Mesenchymal stem cell (in vitro differentiated cells and primary cell): ENCODE measurements around the gene NNMT.
A peak's percentile ranks its signal among the peaks of the same experiment; 100 is the strongest.

Experiments used
- DNase-seq: peaks from one replicate; pipeline ENCODE4 v3.0.0-alpha.2; 2013
- H2AFZ ChIP-seq: one replicate; pipeline ENCODE4 v1.6.1; 2013; ENCODE audit warnings: low read depth, mild to moderate bottlenecking, control low read depth, inconsistent platforms, low read length, moderate library complexity
- H2AK5ac ChIP-seq: 2 replicates; pipeline ENCODE4 v1.6.1; 2013; ENCODE audit warnings: low read length, moderate library complexity, mild to moderate bottlenecking, inconsistent platforms; ENCODE audit not compliant: severe bottlenecking
- H2BK120ac ChIP-seq: one replicate; pipeline ENCODE4 v1.6.1; 2013; ENCODE audit warnings: low read depth, mild to moderate bottlenecking, inconsistent platforms, low read length, moderate library complexity
- H2BK12ac ChIP-seq, 2 experiments: one replicate each; pipeline ENCODE4 v1.6.1; 2013; ENCODE audit warnings: inconsistent platforms in 2 of 2, low read length in 2 of 2, mild to moderate bottlenecking in 2 of 2, moderate library complexity in 2 of 2, control low read depth in 1 of 2
- H2BK15ac ChIP-seq: one replicate; pipeline ENCODE4 v1.6.1; 2013; ENCODE audit warnings: mild to moderate bottlenecking, low read depth, inconsistent platforms; ENCODE audit not compliant: poor library complexity, severe bottlenecking
- H2BK5ac ChIP-seq: 2 replicates; pipeline ENCODE4 v1.6.1; 2013; ENCODE audit warnings: low read depth, mild to moderate bottlenecking, low read length, control low read depth, inconsistent platforms; ENCODE audit not compliant: poor library complexity, severe bottlenecking
- H3K14ac ChIP-seq, 2 experiments: one replicate each; pipeline ENCODE4 v1.6.1; 2013; ENCODE audit warnings: inconsistent platforms in 2 of 2, low read length in 2 of 2, control low read depth in 1 of 2, mild to moderate bottlenecking in 1 of 2, moderate library complexity in 1 of 2
- H3K18ac ChIP-seq, 2 experiments: one replicate each; pipeline ENCODE4 v1.6.1; 2013; ENCODE audit warnings: inconsistent platforms in 2 of 2, low read length in 2 of 2, control low read depth in 1 of 2, low read depth in 1 of 2, mild to moderate bottlenecking in 1 of 2
- H3K23ac ChIP-seq, 2 experiments: one replicate each; pipeline ENCODE4 v1.6.1; 2013; ENCODE audit warnings: inconsistent platforms in 2 of 2, low read length in 2 of 2, mild to moderate bottlenecking in 2 of 2, moderate library complexity in 2 of 2, control low read depth in 1 of 2
- H3K27ac ChIP-seq: 2 replicates; pipeline ENCODE4 v1.5.1; 2013; ENCODE audit warnings: mild to moderate bottlenecking, moderate library complexity, low read length, control low read depth, inconsistent platforms; ENCODE audit not compliant: poor library complexity, severe bottlenecking
- H3K27me3 ChIP-seq, 2 experiments: 2 replicates each; pipeline versions ENCODE4 v1.6.1 to v1.7.0; 2013; ENCODE audit warnings: low read length in 2 of 2, mild to moderate bottlenecking in 2 of 2, moderate library complexity in 2 of 2, control low read depth in 1 of 2, inconsistent platforms in 1 of 2; ENCODE audit not compliant: control insufficient read depth in 1 of 2, insufficient read depth in 1 of 2
- H3K36me3 ChIP-seq, 2 experiments: 2 replicates each; pipeline versions ENCODE4 v1.6.1 to v1.7.0; 2013; ENCODE audit warnings: low read length in 2 of 2, control low read depth in 1 of 2, inconsistent platforms in 1 of 2, low read depth in 1 of 2, mild to moderate bottlenecking in 1 of 2; ENCODE audit not compliant: insufficient read depth in 2 of 2, control insufficient read depth in 1 of 2
- H3K4ac ChIP-seq, 2 experiments: one replicate each; pipeline ENCODE4 v1.6.1; 2013; ENCODE audit warnings: inconsistent platforms in 2 of 2, low read length in 2 of 2, mild to moderate bottlenecking in 2 of 2, moderate library complexity in 2 of 2, control low read depth in 1 of 2, low read depth in 1 of 2
- H3K4me1 ChIP-seq: 2 replicates; pipeline ENCODE4 v1.6.1; 2013; ENCODE audit warnings: low read depth, low read length, control low read depth; ENCODE audit not compliant: control insufficient read depth, insufficient read depth
- H3K4me2 ChIP-seq: 2 replicates; pipeline ENCODE4 v1.6.1; 2013; ENCODE audit warnings: low read length, mild to moderate bottlenecking, inconsistent platforms; ENCODE audit not compliant: poor library complexity, severe bottlenecking
- H3K4me3 ChIP-seq, 2 experiments: 2 replicates each; pipeline versions ENCODE4 v1.5.1 to v1.7.0; 2013; ENCODE audit warnings: low read length in 2 of 2, mild to moderate bottlenecking in 2 of 2, control low read depth in 1 of 2, low read depth in 1 of 2; ENCODE audit not compliant: insufficient read depth in 1 of 2
- H3K79me1 ChIP-seq: replicated peaks from 2 replicates; pipeline ENCODE4 v1.6.1; 2013; ENCODE audit warnings: mild to moderate bottlenecking, control low read depth, low read length, inconsistent platforms; ENCODE audit not compliant: poor library complexity, severe bottlenecking
- H3K9ac ChIP-seq: 2 replicates; pipeline ENCODE4 v1.7.0; 2013; ENCODE audit warnings: mild to moderate bottlenecking, low read length, moderate library complexity
- H3K9me3 ChIP-seq: 2 replicates; pipeline ENCODE4 v1.7.0; 2013; ENCODE audit warnings: mild to moderate bottlenecking, low read length; ENCODE audit not compliant: control insufficient read depth
- H4K8ac ChIP-seq: one replicate; pipeline ENCODE4 v1.6.1; 2013; ENCODE audit warnings: inconsistent platforms, mild to moderate bottlenecking, low read length, moderate library complexity
- H4K91ac ChIP-seq: one replicate; pipeline ENCODE4 v1.6.1; 2013; ENCODE audit warnings: mild to moderate bottlenecking, low read length, inconsistent platforms
- WGBS: methylation state at CpG from one replicate; pipeline ENCODE4 v1.1.7; 2013; ENCODE audit warnings: mixed read lengths; 5-methylcytosine and 5-hydroxymethylcytosine counted together

Gene NNMT

DNA sequence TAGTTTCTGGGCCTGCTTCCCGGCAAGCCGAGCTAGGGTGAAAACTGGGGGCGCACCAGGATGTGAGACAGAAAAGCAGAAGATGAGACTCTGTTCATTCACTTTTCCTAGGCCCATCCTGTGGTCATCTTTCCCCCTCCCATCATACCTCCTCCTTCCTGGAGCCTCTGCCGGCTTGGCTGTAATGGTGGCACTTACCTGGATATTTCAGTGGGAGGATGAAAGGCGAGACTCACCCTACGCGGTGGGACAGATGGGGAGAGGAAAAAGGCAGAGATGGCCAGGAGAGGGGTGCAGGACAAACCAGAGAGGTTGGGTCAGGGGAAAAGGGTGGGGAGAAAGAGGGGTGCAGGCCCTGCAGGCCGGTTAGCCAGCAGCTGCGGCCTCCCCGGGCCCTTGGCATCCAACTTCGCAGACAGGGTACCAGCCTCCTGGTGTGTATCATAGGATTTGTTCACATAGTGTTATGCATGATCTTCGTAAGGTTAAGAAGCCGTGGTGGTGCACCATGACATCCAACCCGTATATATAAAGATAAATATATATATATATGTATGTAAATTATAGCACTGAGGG, 41.5 kb upstream of the NNMT start:
- Histone ChIP-seq H3K4me1 (peaks cover 5% of the 10 kb centered on the region), H2BK15ac (no peak overlapping the region), H4K8ac (no peak overlapping the region), H3K14ac (no peak overlapping the region), H3K27me3 (peaks cover 34 to 52% of the 10 kb centered on the region in 2 experiments), H2BK12ac (no peak overlapping the region), H3K18ac (no peak overlapping the region), H2AFZ (no peak overlapping the region), H3K9ac (no peak overlapping the region), H2BK5ac (no peak overlapping the region), H3K4me3 (no peak overlapping the region), H3K27ac (no peak overlapping the region), H3K4me2 (no peak overlapping the region), H3K9me3 (no peaks in the 10 kb centered on the region), H3K23ac (no peak overlapping the region), H3K36me3 (no peaks in the 10 kb centered on the region), H4K91ac (no peak overlapping the region), H3K79me1 (no peaks in the 10 kb centered on the region), H3K4ac (no peak overlapping the region), H2BK120ac (no peak overlapping the region), H2AK5ac (no peak overlapping the region)
- DNase-seq: no peak
- WGBS: 98% methylated on average over 9 of the region's 14 CpGs

DNA sequence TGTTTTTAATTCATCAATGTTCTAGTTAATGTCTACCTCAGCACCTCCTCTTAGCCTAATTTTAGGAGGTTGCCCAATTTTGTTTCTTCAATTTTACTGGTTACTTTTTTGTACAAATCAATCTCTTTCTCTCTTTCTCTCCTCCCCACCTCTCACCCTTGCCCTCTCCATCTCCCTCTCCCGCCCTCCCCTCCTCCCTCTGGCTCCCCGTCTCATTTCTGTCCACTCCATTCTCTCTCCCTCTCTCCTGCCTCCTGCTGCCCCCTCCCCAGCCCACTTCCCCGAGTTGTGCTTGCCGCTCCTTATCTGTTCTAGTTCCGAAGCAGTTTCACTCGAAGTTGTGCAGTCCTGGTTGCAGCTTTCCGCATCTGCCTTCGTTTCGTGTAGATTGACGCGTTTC, 40.9 kb upstream of the NNMT start:
- Histone ChIP-seq H3K79me1 (no peaks in the 10 kb centered on the region), H2BK120ac (no peak overlapping the region), H4K91ac (no peak overlapping the region), H2AK5ac (no peak overlapping the region), H2BK12ac (no peak overlapping the region), H3K18ac (no peak overlapping the region), H4K8ac (no peak overlapping the region), H3K27me3 (peaks cover 40 to 57% of the 10 kb centered on the region in 2 experiments), H3K4ac (no peak overlapping the region), H3K9ac (no peak overlapping the region), H3K27ac (no peak overlapping the region), H3K14ac (no peak overlapping the region), H2BK15ac (no peak overlapping the region), H3K4me1 (peaks cover 5% of the 10 kb centered on the region), H2AFZ (no peak overlapping the region), H3K36me3 (no peaks in the 10 kb centered on the region), H3K23ac (no peak overlapping the region), H3K4me2 (no peak overlapping the region), H3K9me3 (no peaks in the 10 kb centered on the region), H3K4me3 (no peak overlapping the region), H2BK5ac (no peak overlapping the region)
- WGBS: 78% methylated on average over 11 of the region's 11 CpGs
- no peak for DNase-seq

DNA sequence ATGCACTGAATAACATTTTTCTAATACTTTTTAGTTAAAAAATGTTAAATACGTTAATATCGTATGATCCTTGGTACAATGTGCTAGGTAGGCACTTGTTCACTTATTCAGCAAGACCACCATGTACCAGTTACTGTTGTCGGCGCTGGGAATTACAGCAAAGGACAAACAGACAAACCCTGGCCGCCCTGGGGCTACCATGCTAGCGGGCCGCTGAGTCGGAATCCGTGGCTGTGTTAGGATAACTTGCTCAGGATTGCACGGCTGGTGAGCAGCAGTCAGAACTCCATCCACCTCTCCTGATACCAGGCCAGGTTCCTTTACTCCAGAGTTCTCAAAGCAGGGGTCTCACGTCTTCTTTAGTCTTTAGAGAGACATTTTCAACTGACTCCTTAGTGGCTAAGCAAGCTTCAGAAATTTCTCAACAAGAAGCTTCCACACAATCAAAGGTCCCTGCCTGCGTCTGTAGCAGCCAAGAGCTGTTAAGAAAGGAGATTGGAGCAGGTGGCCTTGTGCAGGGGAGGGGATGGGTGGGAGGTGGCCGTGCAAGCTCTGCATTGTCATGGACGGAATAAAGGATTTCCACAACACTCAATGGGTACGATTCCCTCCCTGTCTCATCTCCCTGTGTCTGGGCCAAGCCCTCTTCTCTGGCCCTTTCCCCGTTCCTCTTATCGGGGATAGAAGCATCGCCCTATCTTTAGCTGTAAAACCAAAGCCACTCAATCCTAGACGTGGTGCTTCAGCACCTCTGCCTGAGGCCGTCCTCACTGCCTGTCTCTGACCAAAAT, 39.8 kb upstream of the NNMT start:
- H3K4me1 ChIP-seq: peaks cover 5% of the 10 kb centered on the region
- 95% methylated on average over 19 of the region's 20 CpGs for WGBS

GRCh38 chr11:114256967-114257286, 39.3 kb upstream of the NNMT start:
- Histone ChIP-seq H3K27ac (no peak overlapping the region), H3K14ac (peak overlapping the region in 1 of 2 experiments; percentile 35), H2BK5ac (no peak overlapping the region), H3K4ac (peak overlapping the region in 1 of 2 experiments; percentile 57), H3K79me1 (no peaks in the 10 kb centered on the region), H2AK5ac (no peak overlapping the region), H2AFZ (no peak overlapping the region), H3K4me2 (no peak overlapping the region), H3K36me3 (no peaks in the 10 kb centered on the region), H3K27me3 (peaks cover 39 to 56% of the 10 kb centered on the region in 2 experiments), H3K18ac (no peak overlapping the region), H3K4me3 (no peak overlapping the region), H4K8ac (no peak overlapping the region), H4K91ac (no peak overlapping the region), H2BK15ac (peak overlapping the region; percentile 8), H2BK120ac (no peak overlapping the region), H3K9ac (no peak overlapping the region), H3K23ac (no peak overlapping the region), H3K4me1 (peaks cover 5% of the 10 kb centered on the region), H3K9me3 (no peaks in the 10 kb centered on the region), H2BK12ac (peak overlapping the region in 1 of 2 experiments; percentile 56)
- DNase-seq: no peak
- 85% methylated on average over 10 of the region's 10 CpGs for WGBS

More for the DNA sequence above, 39.8 kb upstream of the NNMT start:
- no peak for DNase-seq
- H3K27me3 ChIP-seq: peaks cover 45 to 52% of the 10 kb centered on the region in 2 experiments
- H3K9me3 ChIP-seq: no peaks in the 10 kb centered on the region
- peak overlapping the region in 1 of 2 experiments; percentile 35 for H3K14ac ChIP-seq
- no peak overlapping the region for H3K4me2 ChIP-seq
- H2AK5ac ChIP-seq: no peak overlapping the region
- no peak overlapping the region for H3K4ac ChIP-seq
- no peak overlapping the region for H2BK120ac ChIP-seq
- no peaks in the 10 kb centered on the region for H3K79me1 ChIP-seq
- H2BK5ac ChIP-seq: no peak overlapping the region
- H2AFZ ChIP-seq: no peak overlapping the region
- H4K8ac ChIP-seq: no peak overlapping the region
- no peak overlapping the region for H2BK12ac ChIP-seq
- H3K4me3 ChIP-seq: no peak overlapping the region
- no peak overlapping the region for H2BK15ac ChIP-seq
- no peak overlapping the region for H3K18ac ChIP-seq
- H3K23ac ChIP-seq: no peak overlapping the region
- no peak overlapping the region for H3K9ac ChIP-seq
- H4K91ac ChIP-seq: no peak overlapping the region
- H3K36me3 ChIP-seq: no peaks in the 10 kb centered on the region
- H3K27ac ChIP-seq: no peak overlapping the region
